HG02678 (cell line): Measurements from ENCODE around the gene LYPD4.

ENCODE experiments used
- ATAC-seq: cut with Tn5 transposase; IDR thresholded peaks from one replicate; pipeline ENCODE4 v1.9.1; 2021; ENCODE audit warnings: mild to moderate bottlenecking, moderate library complexity; ENCODE audit not compliant: unreplicated experiment

Gene LYPD4

DNA sequence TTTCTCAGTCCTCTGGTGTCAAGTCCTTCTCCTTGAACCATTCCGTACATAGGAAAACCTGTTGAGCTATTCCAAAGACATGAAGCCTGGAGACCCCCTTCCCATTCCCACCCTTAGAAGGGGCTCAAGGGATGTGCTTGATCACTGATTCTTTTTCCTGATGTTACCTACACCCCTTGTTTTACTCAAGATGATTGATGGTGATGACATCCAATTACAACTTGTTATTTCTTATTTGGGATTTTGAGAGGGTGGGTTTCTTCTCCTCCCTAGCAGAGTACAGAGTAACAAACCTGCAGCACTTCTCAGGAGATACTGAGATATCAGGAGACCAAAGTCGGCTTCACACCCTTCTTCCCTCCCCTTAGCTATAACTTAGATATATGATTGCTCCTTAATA is 8.9 kb upstream of the LYPD4 start:
- no peak for ATAC-seq

GRCh38 chr19:41851456-41851855 is 7.0 kb upstream of the LYPD4 start:
- no peak for ATAC-seq

DNA sequence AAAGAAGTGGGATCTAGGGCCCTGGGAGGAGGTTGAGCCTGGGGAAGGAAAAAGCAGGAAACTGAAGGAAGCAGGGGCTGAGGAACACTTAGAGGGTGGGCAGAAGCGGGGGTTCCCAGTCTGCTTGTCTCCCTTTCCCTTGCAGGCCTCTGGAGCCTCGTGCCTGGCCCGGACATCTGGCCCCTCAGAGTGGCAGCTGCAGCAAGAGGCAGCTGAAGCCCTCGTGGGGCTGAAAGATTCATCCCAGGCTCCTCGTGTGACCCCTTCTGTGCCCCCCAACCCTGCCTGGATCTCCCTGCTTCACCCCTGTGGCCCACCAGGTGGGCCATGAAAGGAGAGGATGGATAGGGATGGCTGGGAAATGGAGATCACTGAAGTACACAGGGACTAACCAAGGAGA is 5.9 kb upstream of the LYPD4 start:
- ATAC-seq, result no peak

GRCh38 chr19:41849067-41849466 is 4.6 kb upstream of the LYPD4 start:
- ATAC-seq, result no peak

- ATAC-seq, result no peak
Observed at GRCh38 chr19:41848666-41849065, 4.2 kb upstream of the LYPD4 start.

DNA sequence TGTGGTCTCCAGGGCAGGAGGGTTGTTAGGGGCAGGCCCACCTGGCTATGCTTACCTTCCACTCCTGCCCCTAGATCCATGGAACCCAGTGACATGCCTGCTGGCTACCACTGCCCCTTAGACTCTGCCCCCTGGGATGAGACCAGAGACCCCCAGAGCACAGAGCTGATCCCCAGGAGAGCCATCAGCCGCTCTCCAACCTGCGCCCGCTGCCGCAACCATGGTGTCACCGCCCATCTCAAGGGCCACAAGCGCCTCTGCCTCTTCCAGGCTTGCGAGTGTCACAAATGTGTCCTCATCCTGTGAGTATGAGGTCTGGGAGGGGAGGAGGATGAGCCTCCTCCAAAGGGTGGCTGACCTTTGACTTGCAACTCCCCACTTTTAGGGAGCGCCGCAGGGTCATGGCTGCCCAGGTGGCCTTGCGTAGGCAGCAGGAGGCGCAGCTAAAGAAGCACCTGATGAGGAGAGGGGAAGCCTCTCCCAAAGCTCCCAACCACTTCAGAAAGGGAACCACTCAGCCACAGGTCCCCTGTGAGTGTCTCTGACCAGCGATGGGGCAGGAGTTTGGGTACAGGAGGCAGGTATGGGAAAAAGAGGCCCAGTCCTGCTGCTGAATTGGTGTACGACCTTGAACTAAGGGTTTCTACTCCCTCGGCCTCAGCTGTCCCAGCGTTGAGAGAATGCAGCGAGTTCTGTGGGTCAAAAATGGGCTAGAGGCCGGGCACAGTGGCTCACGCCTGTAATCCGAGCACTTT is 3.0 kb upstream of the LYPD4 start:
- ATAC-seq, result no peak

- ATAC-seq, result no peak
Observed at GRCh38 chr19:41845051-41845590, 638 bp upstream of the LYPD4 start.

DNA sequence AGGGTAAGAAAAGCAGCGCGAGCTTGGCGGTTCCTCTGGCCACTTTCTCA is 343 bp upstream of the LYPD4 start, which contains the start of gene DMRTC2:
Gene DMRTC2, plus strand, starts transcription at position 42 of the 50 bp plus-strand sequence. CDS start 2,387 bp downstream, outside the sequence.
- ATAC-seq, result no peak

DNA sequence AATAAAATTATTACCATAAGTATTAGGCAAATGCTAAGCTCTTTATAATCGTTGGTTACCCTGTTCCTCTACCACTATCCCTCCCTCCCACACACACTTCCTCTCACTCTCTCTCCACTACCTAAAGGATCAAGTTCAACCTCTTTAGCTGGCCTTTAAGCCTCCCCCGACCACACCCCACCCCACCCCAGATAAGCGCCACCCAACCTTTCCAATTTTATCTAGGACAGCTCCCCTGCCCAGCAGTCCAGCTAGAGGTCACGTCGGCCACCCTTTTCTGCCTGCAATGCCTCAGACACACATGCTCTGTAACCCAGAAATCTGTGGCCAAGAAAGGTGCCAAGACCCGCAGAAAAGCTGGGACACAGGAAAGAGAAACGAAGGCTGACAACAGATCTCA is 1.1 kb downstream of the LYPD4 start:
- no peak for ATAC-seq

DNA sequence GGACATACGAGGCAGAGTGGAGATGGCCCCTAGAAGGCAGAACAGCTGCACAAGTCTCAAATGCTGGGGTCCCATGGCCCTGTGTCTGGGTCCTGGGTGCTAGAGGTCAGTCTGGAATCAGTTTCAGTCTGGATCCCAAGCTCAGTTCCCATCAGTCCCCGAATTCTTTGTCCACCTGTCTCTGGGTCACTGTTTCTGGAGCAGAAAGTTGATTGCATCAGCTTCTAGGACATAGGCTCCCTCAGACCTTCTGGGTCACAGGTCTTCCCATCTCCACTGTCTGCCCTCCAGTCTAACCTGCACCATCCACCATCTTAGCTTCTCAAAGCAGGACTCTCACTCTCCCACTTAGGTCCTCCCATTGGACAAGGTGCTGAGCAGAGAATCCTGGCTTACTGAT is 5.3 kb downstream of the LYPD4 start:
- ATAC-seq, result no peak

DNA sequence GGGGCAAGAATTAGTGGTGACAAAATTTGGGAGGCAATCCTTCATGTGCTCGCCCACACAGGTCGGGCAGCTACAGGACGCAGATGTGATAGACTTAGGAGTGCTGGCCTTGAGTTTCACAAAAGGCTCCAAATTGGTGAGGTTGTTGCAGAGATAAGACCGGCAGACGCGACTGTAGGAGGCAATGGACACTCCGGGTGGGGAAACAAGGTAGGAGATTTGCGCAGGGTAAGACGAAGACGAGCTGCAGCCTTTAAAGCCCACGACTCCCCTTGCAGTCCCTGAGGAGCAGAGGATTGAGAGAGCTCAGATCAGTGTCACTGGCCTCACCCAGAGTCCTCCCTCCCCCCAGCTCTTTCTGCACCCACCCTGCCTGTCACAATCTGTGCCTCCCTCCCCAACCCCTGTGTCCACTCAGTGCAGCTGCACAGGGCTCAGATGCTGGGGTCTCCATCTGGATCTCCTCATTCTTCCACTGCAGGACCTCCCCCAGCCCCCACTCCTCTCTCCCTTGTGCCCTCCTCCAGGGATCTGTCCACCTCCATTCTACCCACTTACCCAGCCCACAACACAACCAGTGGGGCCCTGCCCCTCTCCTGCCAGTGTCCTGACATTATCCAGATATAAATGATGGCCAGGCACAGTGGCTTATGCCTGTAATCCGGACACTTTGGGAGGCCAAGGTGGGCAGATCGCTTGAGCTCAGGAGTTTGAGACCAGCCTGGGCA is 6.3 kb downstream of the LYPD4 start:
- ATAC-seq, result no peak

- ATAC-seq, result no peak
Observed at GRCh38 chr19:41821003-41821735, 23.3 kb downstream of the LYPD4 start.

GRCh38 chr19:41816761-41817160 is 27.7 kb downstream of the LYPD4 start:
- ATAC-seq, result no peak

DNA sequence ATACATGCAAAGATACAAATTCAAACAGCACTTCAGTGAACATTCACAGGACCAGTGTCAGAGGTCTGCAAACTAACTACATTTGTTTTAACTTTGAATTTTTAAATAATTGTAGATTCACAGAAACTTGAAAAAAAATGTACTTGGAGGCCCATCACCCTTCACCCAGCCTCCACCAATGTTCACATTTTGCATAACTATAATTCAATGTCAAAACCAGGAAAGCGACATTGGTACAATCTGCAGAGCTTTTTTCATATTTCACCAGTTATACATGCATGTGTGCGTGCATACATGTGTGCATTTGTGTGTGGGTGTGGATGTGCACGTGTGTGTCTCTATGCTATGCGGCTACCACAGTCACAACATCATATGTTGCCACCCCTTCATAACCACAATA is 29.2 kb downstream of the LYPD4 start:
- ATAC-seq, result no peak

DNA sequence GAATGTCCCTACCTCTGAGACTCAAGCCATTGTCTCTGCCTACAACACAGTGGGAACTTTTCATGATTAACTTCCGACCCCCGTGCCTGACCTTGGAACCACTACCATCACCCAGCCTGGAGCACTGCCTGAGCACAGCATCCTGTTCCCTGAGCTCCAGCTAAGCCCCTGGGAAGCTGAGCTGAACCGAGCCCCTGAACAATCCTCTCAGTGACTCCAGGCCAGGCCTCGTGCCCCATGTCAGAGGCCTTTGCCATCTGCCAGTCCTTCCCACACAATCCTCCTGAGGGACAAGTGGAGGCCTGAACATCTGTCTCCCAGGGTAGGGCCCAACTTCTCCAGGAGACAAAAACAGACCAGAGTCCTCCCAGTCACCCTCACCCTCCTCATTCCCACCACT is 30.6 kb downstream of the LYPD4 start:
- no peak for ATAC-seq

DNA sequence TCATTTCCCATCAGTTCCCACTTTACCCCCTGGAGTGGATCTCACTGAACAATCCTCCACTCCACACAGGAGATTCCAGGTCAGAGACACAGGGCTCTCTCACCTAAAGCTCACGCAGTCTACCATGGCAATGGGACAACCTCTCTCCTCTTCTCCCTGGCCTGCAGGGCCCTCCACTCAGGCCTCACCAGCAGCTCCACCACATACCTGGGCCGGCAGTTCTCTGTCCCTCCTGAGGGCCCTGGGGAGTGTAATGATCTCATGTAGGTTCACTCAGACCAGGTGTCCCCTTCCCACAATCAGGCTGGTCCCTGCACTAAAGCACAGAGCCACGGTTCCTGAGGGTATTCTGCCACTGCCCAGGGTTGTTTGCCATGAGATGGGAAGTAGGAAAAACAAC is 32.5 kb downstream of the LYPD4 start:
- ATAC-seq, result no peak

DNA sequence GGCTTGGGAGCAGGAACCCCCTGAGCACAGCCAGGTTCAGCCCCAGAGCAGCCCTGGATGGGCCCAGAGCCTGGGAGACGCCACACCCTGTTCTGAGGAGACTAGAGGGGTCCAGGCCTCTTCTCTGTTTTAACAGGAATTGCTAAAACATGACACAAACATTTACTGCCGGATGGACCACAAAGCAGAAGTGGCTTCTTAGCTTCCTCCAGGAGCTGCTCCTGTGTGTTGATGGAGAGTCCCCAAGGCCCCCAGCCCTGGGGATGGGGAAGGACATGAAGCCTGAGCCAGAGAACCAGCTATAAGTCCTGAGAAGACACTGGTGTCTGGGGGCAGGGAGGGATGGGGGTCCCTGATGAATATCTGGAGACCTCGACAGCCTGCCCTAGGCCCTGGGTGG is 33.4 kb downstream of the LYPD4 start:
- no peak for ATAC-seq

DNA sequence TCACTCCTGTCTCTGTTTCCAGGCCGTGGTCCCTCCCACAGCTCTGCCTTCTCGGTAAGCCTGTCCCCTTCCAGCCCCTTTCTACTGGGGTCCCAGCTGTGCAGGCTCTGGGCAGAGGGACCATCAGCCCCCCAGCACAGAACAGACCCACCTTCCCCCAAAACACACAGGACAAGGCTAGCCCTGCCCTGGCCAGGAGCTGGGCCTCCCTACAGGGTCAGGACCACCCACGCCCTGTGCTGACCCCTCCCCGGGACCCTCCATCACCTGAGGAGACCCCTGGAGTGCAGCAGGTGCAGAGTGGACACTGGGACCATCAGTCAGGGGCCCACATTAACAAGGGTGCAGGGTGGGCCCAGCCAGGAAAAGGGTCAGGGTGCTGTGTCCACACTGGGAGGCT is 34.2 kb downstream of the LYPD4 start:
- no peak for ATAC-seq

- no peak for ATAC-seq
Observed at GRCh38 chr19:41808663-41809566, 35.6 kb downstream of the LYPD4 start.

DNA sequence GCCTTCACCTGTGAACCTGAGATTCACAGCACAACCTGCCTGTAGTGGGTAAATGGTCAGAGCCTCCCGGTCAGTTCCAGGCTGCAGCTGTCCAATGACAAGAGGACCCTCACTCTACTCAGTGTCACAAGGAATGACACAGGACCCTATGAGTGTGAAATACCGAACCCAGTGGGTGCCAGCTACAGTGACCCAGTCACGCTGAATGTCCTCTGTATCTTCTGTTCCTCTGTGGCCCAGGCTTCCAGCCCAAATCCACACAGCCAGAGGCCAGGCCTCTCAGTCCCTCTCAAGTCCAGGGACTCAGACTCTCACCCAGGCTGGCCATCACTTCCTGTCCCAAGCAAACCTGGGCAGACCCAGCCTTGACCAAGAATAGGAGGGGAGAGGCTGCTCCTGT is 37.3 kb downstream of the LYPD4 start:
- no peak for ATAC-seq

- ATAC-seq, result no peak
Observed at GRCh38 chr19:41804336-41804735, 40.1 kb downstream of the LYPD4 start.
